HepG2 (cell line): ENCODE measurements around the gene TRPC4AP. TPM values are rescaled to one million over a fixed set of nuclear protein-coding genes. Genes with fewer than 3 reads are reported as not detected.

Experiments used
- ATAC-seq: fragments of 200-7000 bp; cut with Tn5 transposase; 3 replicates; pipeline ENCODE4 v1.9.1; 2020; ENCODE audit warnings: mild to moderate bottlenecking, moderate library complexity
- BruUV-seq: library from RNA; stranded (reverse); fragments of 400-500 nt; replicated peaks from 2 replicates; lab custom pipeline; 2021; lab: Mats Ljungman, UMichigan
- CTCF ChIA-PET: fragments of 300-600 bp; formaldehyde crosslinking; extraction: SDS; loops from one replicate; lab custom pipeline; 2021; ENCODE audit warnings: low total read pairs, inconsistent platforms, low intra/inter-chr PET ratio; lab: Yijun Ruan, JAX
- POLR2A ChIA-PET: fragments of 350-600 bp; sonication (Branson Sonifier 250); formaldehyde crosslinking; loops from one replicate; lab custom pipeline; 2020; ENCODE audit warnings: antibody characterized with exemption, inconsistent platforms; lab: Yijun Ruan, JAX
- DNase-seq: peaks from one replicate; pipeline ENCODE4 v3.0.0-alpha.2; 2015; ENCODE audit warnings: low spot score
- FAIRE-seq: peaks from 3 replicates; lab custom pipeline; 2011; peaks lifted over from hg19 to GRCh38; lab: Jason Lieb, UNC
- H2AFZ ChIP-seq: one replicate; pipeline ENCODE4 v1.6.1; 2011; ENCODE audit warnings: low read length, inconsistent platforms
- H3K27ac ChIP-seq: fragments of 300-600 bp; 3 replicates; pipeline ENCODE4 v1.8.0; 2011; ENCODE audit warnings: mixed run types, mild to moderate bottlenecking, mixed read lengths, low read length, inconsistent platforms; ENCODE audit not compliant: insufficient read depth; ENCODE audit errors: extremely low read length
- H3K27me3 ChIP-seq, 2 experiments: fragments of 200-600 bp in 1 of 2; 2 replicates in 1 of 2; 3 replicates in 1 of 2; pipeline versions ENCODE4 v1.6.0 to v1.8.0; 2011; ENCODE audit warnings: low read length in 2 of 2, mild to moderate bottlenecking in 2 of 2, moderate library complexity in 2 of 2, inconsistent platforms in 1 of 2; ENCODE audit not compliant: insufficient read depth in 2 of 2, control insufficient read depth in 1 of 2
- H3K36me3 ChIP-seq, 2 experiments: fragments of 200-600 bp in 1 of 2; replicated peaks in 1 of 2; 2 replicates in 1 of 2; 3 replicates in 1 of 2; pipeline versions ENCODE4 v1.5.1 to v1.8.0; 2011; ENCODE audit warnings: low read length in 2 of 2, inconsistent platforms in 1 of 2; ENCODE audit not compliant: insufficient read depth in 2 of 2, control insufficient read depth in 1 of 2
- H3K4me1 ChIP-seq: 2 replicates; pipeline ENCODE4 v1.5.1; 2012; ENCODE audit warnings: low read length, inconsistent platforms; ENCODE audit not compliant: insufficient read depth
- H3K4me2 ChIP-seq: 2 replicates; pipeline ENCODE4 v1.6.0; 2011; ENCODE audit warnings: low read depth, low read length, inconsistent platforms
- H3K4me3 ChIP-seq, 3 experiments: fragments of 200-600 bp in 1 of 3; sonication (generic), shearing (Covaris generic) in 1 of 3; replicated peaks in 1 of 3; 2 replicates each; pipeline ENCODE4 v1.5.1; 2011 to 2016; ENCODE audit warnings: low read length in 3 of 3, inconsistent platforms in 2 of 3, low read depth in 2 of 3, mild to moderate bottlenecking in 2 of 3, control low read depth in 1 of 3, mixed read lengths in 1 of 3; ENCODE audit not compliant: insufficient read depth in 1 of 3
- H3K79me2 ChIP-seq: one replicate; pipeline ENCODE4 v1.6.1; 2011; ENCODE audit warnings: low read length, inconsistent platforms; ENCODE audit not compliant: insufficient read depth
- H3K9ac ChIP-seq: 2 replicates; pipeline ENCODE4 v1.6.0; 2011; ENCODE audit warnings: mild to moderate bottlenecking, low read depth, low read length, inconsistent platforms; ENCODE audit not compliant: insufficient read depth
- H3K9me3 ChIP-seq: 2 replicates; pipeline ENCODE4 v1.5.1; 2012; ENCODE audit warnings: mild to moderate bottlenecking, low read length
- H4K20me1 ChIP-seq: 2 replicates; pipeline ENCODE4 v1.6.0; 2011; ENCODE audit warnings: inconsistent platforms, mild to moderate bottlenecking, low read length, moderate library complexity; ENCODE audit not compliant: insufficient read depth
- DMTF1 ChIP-seq: sonication (generic); formaldehyde crosslinking; IDR thresholded peaks from 2 replicates; pipeline ENCODE4 v1.4.0; 2020; ENCODE audit warnings: mild to moderate bottlenecking, missing genetic modification reagents
- FOXC1 ChIP-seq: sonication (generic); formaldehyde crosslinking; IDR thresholded peaks from 2 replicates; pipeline ENCODE4 v1.8.0; 2022; ENCODE audit warnings: mild to moderate bottlenecking, missing genetic modification reagents, borderline replicate concordance
- HOMEZ ChIP-seq: IDR thresholded peaks from 2 replicates; pipeline ENCODE4 v1.6.1; 2016; ENCODE audit warnings: low read depth
- KDM2A ChIP-seq: sonication (generic); formaldehyde crosslinking; IDR thresholded peaks from 2 replicates; pipeline ENCODE4 v1.4.0; 2020; ENCODE audit warnings: low read depth, missing genetic modification reagents, borderline replicate concordance
- MIER2 ChIP-seq: IDR thresholded peaks from 2 replicates; pipeline ENCODE4 v1.6.1; 2016; ENCODE audit warnings: missing biosample characterization, missing genetic modification reagents
- MYNN ChIP-seq: sonication (generic); formaldehyde crosslinking; IDR thresholded peaks from 2 replicates; pipeline ENCODE4 v1.4.0; 2020; ENCODE audit warnings: mild to moderate bottlenecking, low read depth, missing genetic modification reagents
- POLR2A ChIP-seq, 2 experiments: IDR thresholded peaks; 2 replicates each; pipeline ENCODE4 v1.6.1; 2011; ENCODE audit warnings: low read depth in 2 of 2, low read length in 2 of 2, mild to moderate bottlenecking in 1 of 2, moderate library complexity in 1 of 2; ENCODE audit not compliant: insufficient read depth in 1 of 2
- POLR2G ChIP-seq: fragments of 200-400 bp; formaldehyde crosslinking; IDR thresholded peaks from 2 replicates; pipeline ENCODE4 v1.6.1; 2018; ENCODE audit warnings: mild to moderate bottlenecking, low read depth, low read length, moderate library complexity
- SRSF1 ChIP-seq: fragments of 200-400 bp; formaldehyde crosslinking; optimal IDR thresholded peaks from 2 replicates; pipeline ENCODE3; 2017; ENCODE audit warnings: mild to moderate bottlenecking, low read depth, low read length, moderate library complexity
- TFAP4 ChIP-seq: sonication (generic); IDR thresholded peaks from 2 replicates; pipeline ENCODE4 v1.6.1; 2016; ENCODE audit warnings: low read depth, borderline replicate concordance
- ZFP90 ChIP-seq: sonication (generic); formaldehyde crosslinking; IDR thresholded peaks from 2 replicates; pipeline ENCODE4 v1.8.0; 2022; ENCODE audit warnings: missing genetic modification reagents, mild to moderate bottlenecking, inconsistent platforms, borderline replicate concordance
- ZNF619 ChIP-seq: sonication (generic); formaldehyde crosslinking; IDR thresholded peaks from 2 replicates; pipeline ENCODE4 v1.4.0; 2020; ENCODE audit warnings: mild to moderate bottlenecking, missing genetic modification reagents
- ZNF629 ChIP-seq: sonication (generic); formaldehyde crosslinking; conservative IDR thresholded peaks from 2 replicates; pipeline ENCODE4 v1.5.0; 2020; ENCODE audit warnings: missing genetic modification reagents
- ZNF639 ChIP-seq: conservative IDR thresholded peaks from 2 replicates; pipeline ENCODE4 v1.6.1; 2018; ENCODE audit warnings: missing genetic modification reagents
- ZNF841 ChIP-seq: sonication (generic); formaldehyde crosslinking; IDR thresholded peaks from 2 replicates; pipeline ENCODE4 v1.8.1; 2023; ENCODE audit warnings: missing genetic modification reagents, borderline replicate concordance
- ZSCAN29 ChIP-seq: sonication (generic); formaldehyde crosslinking; conservative IDR thresholded peaks from 2 replicates; pipeline ENCODE4 v1.4.0; 2020; ENCODE audit warnings: mild to moderate bottlenecking, missing genetic modification reagents
- ZSCAN31 ChIP-seq: sonication (generic); formaldehyde crosslinking; IDR thresholded peaks from 2 replicates; pipeline ENCODE4 v1.5.0; 2020; ENCODE audit warnings: low read depth, mild to moderate bottlenecking, missing genetic modification reagents
- ZSCAN5A ChIP-seq: sonication (generic); formaldehyde crosslinking; IDR thresholded peaks from 2 replicates; pipeline ENCODE4 v1.8.0; 2022; ENCODE audit warnings: mild to moderate bottlenecking, missing genetic modification reagents, borderline replicate concordance
- WGBS: methylation state at CpG from one replicate; pipeline ENCODE4 v1.1.6; 2017; ENCODE audit warnings: low lambda C conversion rate; 5-methylcytosine and 5-hydroxymethylcytosine counted together
- in situ Hi-C: cut with HindIII; loops from 2 replicates; pipeline ENCODE4 v1.10.0; 2017; ENCODE audit warnings: low pct_unique_long_range_greater_than_20kb; ENCODE audit not compliant: extremely low pct_ligation_motif_present
- intact Hi-C: fragments of 100-400 bp; cut with micrococcal nuclease; formaldehyde crosslinking; loops from one replicate; pipeline ENCODE4 v1.10.0; 2022; ENCODE audit not compliant: unreplicated experiment
- polyA plus RNA-seq, 8 experiments: library from polyadenylated mRNA; depleted of rRNA in 3 of 8; stranded (reverse) in 7 of 8; unstranded in 1 of 8; fragments of >200 nt; fragmentation: Illumina TruSeq in 4 of 8; extraction: Trizol in 4 of 8; gene quantifications; 2 replicates each; pipeline versions ENCODE4 v1.2.1 to v1.2.3, GENCODE V29; 2011 to 2016; ENCODE audit warnings: low read depth in 4 of 8, missing spikeins in 1 of 8, mixed read lengths in 1 of 8; ENCODE audit not compliant: insufficient read depth in 1 of 8
- total RNA-seq, 5 experiments: library from RNA; depleted of rRNA; stranded (reverse); fragments of >200 nt; fragmentation: Illumina TruSeq; extraction: Trizol; gene quantifications; 2 replicates each; pipeline ENCODE4 v1.2.3, GENCODE V29; 2016; ENCODE audit warnings: low read depth in 1 of 5

TRPC4AP gene
- total and polyA plus RNA-seq, 2 of the 13 experiments (the other 11 are each of a cell fraction or from before 2014, with no cell fraction given): 136 to 137 TPM

GRCh38 chr20:34995696-34996095 is 96.9 kb downstream of the TRPC4AP start:
- H3K79me2 ChIP-seq: no peaks in the 10 kb centered on the region
- H3K36me3 ChIP-seq: peaks cover 17 to 27% of the 10 kb centered on the region in 2 experiments
- no peaks in the 10 kb centered on the region for H3K27me3 ChIP-seq
- ChIA-PET CTCF (no interaction called here), POLR2A (no interaction called here)
- DNase-seq (no peak), ATAC-seq (no peak), FAIRE-seq (no peak)
- intact Hi-C loops (no loop called here), in situ Hi-C loops (no loop called here)
- no peaks in the 10 kb centered on the region for H3K9me3 ChIP-seq
- H3K4me2 ChIP-seq: no peak overlapping the region
- H3K9ac ChIP-seq: no peak overlapping the region
- no peak overlapping the region for H3K27ac ChIP-seq
- no peak overlapping the region for H3K4me3 ChIP-seq
- H4K20me1 ChIP-seq: no peaks in the 10 kb centered on the region
- BruUV-seq: no TSS peak
- H2AFZ ChIP-seq: no peak overlapping the region
- peaks cover 17% of the 10 kb centered on the region for H3K4me1 ChIP-seq
- WGBS: 88% methylated on average over 7 of the region's 7 CpGs
- no peak for TF ChIP-seq ZNF841 (CRISPR knock-in tag)
- TF ChIP-seq ZNF629 (CRISPR knock-in tag): peak; percentile 76
- no peak for TF ChIP-seq ZNF639 (CRISPR knock-in tag)
- no peak for TF ChIP-seq TFAP4
- TF ChIP-seq DMTF1: no peak
- TF ChIP-seq ZFP90: no peak
- TF ChIP-seq SRSF1: no peak
- TF ChIP-seq FOXC1 (CRISPR knock-in tag): no peak
- TF ChIP-seq MIER2 (CRISPR knock-in tag): no peak
- no peak for TF ChIP-seq ZSCAN5A (CRISPR knock-in tag)
- TF ChIP-seq KDM2A (CRISPR knock-in tag): no peak
- 0 out of 2 replicates have a peak, but pooled peaks have one; percentile 1 for TF ChIP-seq ZNF619 (CRISPR knock-in tag)
- no peak for TF ChIP-seq ZSCAN29
- 0 out of 2 replicates have a peak, but pooled peaks have one; percentile 13 for TF ChIP-seq ZSCAN31
- TF ChIP-seq POLR2G: peak; percentile 35; the same call in 1 of the 2 replicates
- no peak for TF ChIP-seq HOMEZ
- peak in 1 of 2 experiments; percentile 30; a peak in 1 of 4 replicates for TF ChIP-seq POLR2A (IDR thresholded peaks at IDR 0.05; ENCODE audit: insufficient read depth in 1 of 2, low read depth in 2 of 2, low read length in 2 of 2)
- no peak for TF ChIP-seq MYNN (CRISPR knock-in tag)
